GM20000 (cell line): ENCODE results near the gene SIGLEC5.

Experiments
- DNase-seq: peaks from one replicate; pipeline ENCODE4 v3.0.0; 2012; ENCODE audit warnings: low spot score
- TF ChIP-seq, protein P1 (sequence below): IDR thresholded peaks from 2 replicates; pipeline ENCODE4 v1.5.1; 2012; ENCODE audit warnings: mild to moderate bottlenecking, control low read depth; ENCODE audit errors: extremely low read depth, missing control alignments

Gene SIGLEC5

DNA sequence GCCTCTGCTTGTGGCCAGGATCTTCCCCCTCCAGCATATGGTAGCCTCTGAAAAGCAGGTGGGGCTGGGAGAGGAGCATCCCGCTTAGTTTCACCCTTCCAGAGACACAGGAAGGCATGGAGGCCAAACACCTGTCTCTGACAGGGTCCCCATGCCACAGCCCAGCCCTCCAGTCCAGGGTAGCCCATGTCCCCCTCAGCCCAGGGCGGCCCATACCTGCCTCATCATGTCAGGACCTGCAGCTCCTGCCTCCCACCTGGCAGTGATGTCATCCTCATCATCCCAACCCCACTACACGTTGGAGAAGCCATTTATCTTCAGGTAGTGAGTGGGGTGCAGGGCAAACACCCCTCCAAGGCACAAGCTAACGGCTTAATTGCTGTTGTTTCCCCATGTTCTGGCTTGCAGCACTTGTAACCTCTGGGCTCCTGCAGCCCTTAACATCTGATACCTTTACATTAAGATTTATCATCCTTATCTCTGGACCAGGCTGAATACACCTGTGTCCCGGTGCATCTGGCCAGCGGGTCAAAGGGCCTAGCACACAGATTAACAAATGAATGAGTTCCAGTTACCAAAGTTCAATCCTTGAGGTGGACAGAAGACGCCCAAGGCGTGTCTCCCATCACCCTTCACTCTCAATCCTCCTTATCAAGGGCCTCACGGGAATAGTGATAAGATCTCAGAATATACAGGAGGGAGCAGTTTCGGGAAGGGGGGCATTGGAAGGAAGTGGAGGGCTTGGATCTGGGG, 36.9 kb downstream of the SIGLEC5 start:
- TF ChIP-seq, protein P1, sequence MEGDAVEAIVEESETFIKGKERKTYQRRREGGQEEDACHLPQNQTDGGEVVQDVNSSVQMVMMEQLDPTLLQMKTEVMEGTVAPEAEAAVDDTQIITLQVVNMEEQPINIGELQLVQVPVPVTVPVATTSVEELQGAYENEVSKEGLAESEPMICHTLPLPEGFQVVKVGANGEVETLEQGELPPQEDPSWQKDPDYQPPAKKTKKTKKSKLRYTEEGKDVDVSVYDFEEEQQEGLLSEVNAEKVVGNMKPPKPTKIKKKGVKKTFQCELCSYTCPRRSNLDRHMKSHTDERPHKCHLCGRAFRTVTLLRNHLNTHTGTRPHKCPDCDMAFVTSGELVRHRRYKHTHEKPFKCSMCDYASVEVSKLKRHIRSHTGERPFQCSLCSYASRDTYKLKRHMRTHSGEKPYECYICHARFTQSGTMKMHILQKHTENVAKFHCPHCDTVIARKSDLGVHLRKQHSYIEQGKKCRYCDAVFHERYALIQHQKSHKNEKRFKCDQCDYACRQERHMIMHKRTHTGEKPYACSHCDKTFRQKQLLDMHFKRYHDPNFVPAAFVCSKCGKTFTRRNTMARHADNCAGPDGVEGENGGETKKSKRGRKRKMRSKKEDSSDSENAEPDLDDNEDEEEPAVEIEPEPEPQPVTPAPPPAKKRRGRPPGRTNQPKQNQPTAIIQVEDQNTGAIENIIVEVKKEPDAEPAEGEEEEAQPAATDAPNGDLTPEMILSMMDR, result no peak
- DNase-seq, result no peak

DNA sequence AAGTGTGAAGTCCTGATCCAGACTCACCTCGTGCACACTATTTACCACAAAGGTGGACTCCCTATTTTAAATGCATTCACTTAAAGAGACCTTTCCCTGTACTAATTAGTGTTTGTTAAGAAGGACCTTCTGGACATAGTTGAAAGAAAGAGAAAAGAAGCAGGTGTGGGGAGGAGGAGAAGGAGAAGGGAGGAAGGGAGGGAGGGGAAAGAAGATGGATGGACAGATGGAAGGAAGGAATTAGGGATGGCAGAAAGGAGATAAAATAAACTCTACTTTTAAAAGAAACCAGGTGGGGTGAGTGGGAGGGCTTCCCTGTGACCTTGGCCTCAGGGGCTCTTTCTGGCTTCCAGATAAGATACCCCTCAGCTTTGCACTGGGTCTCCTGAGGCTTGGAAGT, 37.7 kb downstream of the SIGLEC5 start:
- TF ChIP-seq, protein P1, result no peak
- DNase-seq, result no peak

DNA sequence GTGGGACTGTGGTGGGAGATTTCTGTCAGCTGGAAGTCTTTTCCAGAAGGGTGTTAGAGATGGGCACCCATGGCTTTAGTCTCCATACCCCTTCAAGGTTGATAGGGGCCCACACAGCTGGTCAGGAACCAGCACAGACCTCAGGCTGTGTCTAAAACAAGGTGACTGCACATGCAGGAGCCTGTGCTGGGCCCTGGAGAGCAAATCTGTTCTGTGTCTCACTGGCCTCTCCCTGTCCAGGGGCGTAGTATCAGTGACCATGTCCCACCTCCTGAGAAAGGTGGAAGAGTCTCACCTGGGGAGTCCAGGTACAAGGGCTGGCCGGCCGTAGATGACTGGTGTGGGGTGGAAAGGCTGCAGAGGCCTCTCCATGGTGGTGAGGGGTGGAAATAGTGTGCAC, 39.8 kb downstream of the SIGLEC5 start:
- DNase-seq, result no peak
- TF ChIP-seq, protein P1, result no peak

DNA sequence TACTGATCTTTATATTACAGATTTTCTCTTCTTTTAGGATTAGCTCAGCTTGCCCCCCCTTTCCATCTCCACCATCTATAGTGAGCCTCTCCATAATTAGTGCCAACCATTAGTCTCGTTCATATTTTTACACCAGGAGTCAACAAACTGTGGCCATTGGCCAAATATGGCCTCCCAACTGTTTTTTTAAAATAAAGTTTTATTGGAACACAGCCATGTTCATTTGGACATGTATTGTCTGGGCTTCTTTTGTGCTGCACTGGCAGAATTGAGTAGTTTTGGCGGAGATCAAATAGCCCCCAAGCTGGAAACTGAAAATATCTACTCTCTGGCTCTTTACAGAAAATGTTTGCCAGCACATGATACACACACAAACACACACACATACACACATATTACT, 40.7 kb downstream of the SIGLEC5 start:
- TF ChIP-seq, protein P1, result no peak
- DNase-seq, result no peak

DNA sequence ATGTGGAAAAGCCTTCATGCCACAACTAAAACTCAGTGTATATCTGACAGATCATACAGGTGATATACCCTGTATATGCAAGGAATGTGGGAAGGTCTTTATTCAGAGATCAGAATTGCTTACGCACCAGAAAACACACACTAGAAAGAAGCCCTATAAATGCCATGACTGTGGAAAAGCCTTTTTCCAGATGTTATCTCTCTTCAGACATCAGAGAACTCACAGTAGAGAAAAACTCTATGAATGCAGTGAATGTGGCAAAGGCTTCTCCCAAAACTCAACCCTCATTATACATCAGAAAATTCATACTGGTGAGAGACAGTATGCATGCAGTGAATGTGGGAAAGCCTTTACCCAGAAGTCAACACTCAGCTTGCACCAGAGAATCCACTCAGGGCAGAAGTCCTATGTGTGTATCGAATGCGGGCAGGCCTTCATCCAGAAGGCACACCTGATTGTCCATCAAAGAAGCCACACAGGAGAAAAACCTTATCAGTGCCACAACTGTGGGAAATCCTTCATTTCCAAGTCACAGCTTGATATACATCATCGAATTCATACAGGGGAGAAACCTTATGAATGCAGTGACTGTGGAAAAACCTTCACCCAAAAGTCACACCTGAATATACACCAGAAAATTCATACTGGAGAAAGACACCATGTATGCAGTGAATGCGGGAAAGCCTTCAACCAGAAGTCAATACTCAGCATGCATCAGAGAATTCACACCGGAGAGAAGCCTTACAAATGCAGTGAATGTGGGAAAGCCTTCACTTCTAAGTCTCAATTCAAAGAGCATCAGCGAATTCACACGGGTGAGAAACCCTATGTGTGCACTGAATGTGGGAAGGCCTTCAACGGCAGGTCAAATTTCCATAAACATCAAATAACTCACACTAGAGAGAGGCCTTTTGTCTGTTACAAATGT, 42.7 kb downstream of the SIGLEC5 start:
- DNase-seq, result no peak

DNA sequence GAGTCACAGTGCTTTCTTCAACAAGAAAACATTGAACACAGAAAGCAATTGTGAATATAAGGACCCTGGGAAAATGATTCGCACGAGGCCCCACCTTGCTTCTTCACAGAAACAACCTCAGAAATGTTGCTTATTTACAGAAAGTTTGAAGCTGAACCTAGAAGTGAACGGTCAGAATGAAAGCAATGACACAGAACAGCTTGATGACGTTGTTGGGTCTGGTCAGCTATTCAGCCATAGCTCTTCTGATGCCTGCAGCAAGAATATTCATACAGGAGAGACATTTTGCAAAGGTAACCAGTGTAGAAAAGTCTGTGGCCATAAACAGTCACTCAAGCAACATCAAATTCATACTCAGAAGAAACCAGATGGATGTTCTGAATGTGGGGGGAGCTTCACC, 43.4 kb downstream of the SIGLEC5 start:
- no peak for DNase-seq
- TF ChIP-seq, protein P1, result no peak

More for the DNA sequence above, 42.7 kb downstream of the SIGLEC5 start:
- TF ChIP-seq, protein P1, result no peak
